OCI-LY7 (cell line): Measurements from ENCODE around the gene CXCL5.
"Not testable (repeated sequence)": the region's sequence is repeated elsewhere in the genome, so short reads cannot be mapped to it uniquely, and the experiment has no call there.

ENCODE experiments used
- CTCF ChIP-seq: fragments of 200-600 bp; sonication (generic); conservative IDR thresholded peaks from 2 replicates; pipeline ENCODE4 v1.5.1; 2014; ENCODE audit warnings: mild to moderate bottlenecking, antibody characterized with exemption, low read length, moderate library complexity, mixed read lengths
- EZH2phosphoT487 ChIP-seq: fragments of 200-600 bp; sonication (generic); IDR thresholded peaks from 2 replicates; pipeline ENCODE4 v1.6.1; 2018; ENCODE audit warnings: low read depth, borderline replicate concordance, mild to moderate bottlenecking, mixed run types, antibody characterized with exemption, low read length, moderate library complexity, mixed read lengths

GRCh38 chr4:73959041-73959440, 39.4 kb downstream of the CXCL5 start:
- TF ChIP-seq CTCF, EZH2phosphoT487: not testable (repeated sequence)
